ENCODE data around the gene ICA1L.
A peak's percentile ranks its signal among the peaks of the same experiment; 100 is the strongest.

ICA1L gene

DNA sequence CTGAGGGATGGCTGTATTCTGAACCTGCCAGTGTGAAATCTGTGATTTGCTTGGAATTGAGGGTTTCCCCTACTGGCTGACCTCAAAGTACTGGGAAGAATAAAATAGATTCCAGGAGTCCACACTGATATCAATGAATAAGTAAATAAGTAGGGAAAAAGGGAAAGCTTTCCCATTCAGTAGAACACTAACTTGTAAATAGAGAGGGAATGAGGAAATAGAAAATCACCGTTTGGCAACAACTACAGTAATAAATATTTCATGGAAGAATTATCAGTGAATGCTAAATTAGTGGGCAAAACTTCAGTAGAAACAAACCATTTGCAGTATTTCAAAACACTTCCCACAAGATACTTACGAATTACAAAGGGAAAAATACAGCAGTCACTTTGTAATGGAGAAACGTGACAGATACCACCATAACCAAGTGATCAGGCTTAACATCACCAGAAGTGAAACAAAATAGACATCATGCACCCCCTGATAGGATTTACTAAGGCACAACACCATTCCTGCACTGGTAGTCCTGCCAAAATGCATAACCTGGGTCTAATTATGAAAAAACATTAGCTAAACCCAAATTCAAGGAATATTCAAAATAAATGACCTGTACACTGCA is 88.5 kb downstream of the ICA1L start:
- DNase-seq (ENCODE audit: low read depth in 2 of 2) = no peak

DNA sequence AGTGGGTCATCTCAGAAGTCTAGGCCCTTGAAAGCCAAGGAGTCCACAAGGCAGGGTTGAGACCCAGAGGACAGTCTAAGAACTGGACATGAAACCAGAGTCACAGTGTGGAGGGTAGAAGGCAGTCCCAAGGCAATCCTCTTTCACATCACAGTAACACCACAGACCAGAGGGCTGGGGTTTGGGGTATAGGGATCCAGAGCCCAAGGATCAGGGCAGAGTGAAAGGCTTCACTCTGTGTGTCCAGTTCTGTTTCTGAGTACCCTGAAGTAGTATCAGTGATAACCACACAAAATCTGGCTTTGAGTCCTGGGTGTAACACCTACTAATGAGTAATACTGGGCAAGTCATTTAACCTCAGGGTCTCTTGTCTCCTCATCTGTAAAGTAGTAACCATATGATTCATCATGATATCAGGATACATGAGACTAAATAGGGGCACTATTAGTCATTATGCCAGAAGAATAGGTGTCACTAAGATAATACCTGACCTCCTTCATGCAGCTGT is 91.0 kb downstream of the ICA1L start:
- peak in 1 of 2 donors; percentile 1 for DNase-seq (ENCODE audit: low read depth in 2 of 2)

DNA sequence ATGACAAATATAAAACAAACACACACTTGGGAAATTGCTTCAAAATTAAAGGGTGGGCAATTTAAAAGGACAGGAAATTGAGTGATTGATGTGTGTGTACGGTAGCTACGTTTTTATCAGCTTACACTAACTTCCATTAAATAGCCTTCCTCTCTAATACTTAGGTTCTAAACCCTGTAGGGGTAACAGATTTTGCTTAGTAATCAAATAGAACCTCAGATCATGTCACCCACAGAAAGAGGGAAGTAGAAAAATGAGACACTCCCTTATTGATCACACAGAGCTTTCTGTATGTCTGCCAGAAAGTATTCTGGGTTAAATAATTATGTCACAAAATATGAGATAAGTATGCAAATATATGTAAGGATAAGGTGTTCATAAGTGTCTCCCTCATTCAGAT is 93.3 kb downstream of the ICA1L start:
- DNase-seq (ENCODE audit: low read depth in 2 of 2) = no peak

DNA sequence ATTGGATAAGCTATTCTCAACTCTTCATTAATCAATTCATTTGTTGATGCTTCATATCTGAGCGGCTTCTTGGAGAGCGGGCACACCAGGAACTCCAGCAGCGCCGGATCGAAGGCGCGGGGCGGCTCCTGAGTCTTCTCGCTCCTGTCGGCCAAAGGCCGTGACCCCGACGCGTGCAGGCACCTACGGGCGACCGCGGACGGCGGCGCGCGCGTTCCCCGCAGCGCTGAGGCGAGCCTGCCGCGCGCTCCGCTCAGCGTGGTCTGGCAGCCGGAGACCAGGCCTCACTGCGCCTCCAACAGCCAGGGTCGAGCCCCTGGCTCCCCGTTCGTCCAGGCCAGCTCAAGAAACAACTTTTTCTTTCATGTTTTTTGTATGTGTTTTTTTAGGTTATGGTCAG is 97.5 kb downstream of the ICA1L start:
- DNase-seq (ENCODE audit: low read depth in 2 of 2) = no peak

DNA sequence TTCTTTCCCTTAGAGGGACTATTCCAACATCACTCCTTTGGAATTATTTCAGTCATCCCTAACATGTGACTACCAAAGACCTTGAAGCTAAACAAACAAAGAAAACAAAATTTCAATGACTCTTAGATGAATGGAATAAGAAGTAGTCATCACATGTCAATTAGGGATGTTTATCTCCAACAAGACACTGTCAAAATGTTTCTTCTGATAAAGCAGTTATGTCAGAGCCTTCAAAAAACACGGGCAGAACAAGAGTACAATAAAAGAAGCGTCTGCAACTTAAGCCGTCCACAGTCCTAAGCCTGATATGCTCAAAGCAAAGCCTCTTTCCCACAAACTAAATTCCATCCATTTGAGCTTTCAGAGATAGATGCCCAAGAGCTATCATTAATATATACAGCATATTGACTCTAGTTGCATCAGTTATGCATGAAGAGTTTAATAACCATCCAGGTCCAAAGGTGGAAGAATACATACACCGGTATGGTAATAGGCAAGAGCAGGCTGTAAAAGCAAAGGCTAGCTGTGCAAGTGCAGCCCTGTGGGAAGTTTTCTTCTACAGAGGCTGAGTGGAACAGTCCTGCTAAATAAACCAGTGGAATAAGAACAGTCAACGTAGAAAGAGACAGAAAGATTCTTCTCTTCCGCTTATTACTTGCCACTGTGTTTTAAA is 98.1 kb downstream of the ICA1L start:
- no peak for DNase-seq (ENCODE audit: low read depth in 2 of 2)

DNA sequence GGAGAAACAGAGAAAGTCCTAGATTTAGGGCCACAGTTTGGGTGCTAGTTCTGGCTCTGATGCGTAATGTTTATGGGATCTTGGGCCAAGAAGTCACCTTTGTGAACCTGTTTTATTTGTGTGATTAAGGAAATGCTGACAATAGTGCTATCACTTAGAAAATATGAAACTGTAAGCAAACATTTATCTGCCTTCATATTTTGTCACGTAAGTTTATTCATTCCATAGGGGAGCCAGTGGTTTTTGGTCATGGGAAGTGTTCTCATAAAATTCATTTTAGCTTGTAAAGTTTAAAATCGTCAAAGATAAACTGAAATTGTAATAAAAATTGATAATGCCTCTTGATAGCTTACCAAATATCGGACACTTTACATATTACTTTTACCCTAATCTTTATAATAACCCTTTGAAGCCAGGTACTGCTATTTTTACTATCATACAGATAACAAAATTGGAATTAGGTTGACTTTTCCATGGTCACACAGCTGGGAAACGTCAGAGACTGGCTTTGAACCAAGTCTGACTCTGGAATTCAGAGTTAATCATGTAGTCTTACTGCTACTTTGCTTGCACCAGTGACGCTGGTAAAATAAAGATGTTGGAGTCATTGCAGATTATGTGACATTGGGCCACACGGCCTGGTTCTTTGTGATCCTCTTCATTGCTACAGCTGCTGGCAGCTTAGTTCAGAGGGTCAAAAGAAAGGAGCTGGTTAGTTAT is 99.7 kb downstream of the ICA1L start:
- DNase-seq (ENCODE audit: low read depth in 2 of 2) = no peak

DNA sequence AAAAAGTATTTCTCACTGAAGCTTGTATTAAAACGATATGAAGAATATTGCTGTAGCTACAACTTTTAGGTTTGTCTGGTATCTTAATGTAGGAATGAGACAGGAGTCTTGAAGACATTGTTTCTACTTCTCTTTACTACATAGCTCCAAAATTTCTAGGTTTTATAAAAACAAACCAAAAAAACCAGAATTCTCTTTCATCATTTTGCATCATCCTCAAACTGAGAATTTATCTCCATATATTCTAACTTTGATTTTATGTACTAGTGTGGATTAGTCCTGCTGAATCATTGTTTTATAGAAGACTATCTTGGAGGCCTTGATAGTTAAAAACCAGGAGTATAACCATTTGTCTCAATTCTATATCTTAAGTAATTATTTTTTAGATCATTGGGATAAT is 100.2 kb downstream of the ICA1L start:
- no peak for DNase-seq (ENCODE audit: low read depth in 2 of 2)

DNA sequence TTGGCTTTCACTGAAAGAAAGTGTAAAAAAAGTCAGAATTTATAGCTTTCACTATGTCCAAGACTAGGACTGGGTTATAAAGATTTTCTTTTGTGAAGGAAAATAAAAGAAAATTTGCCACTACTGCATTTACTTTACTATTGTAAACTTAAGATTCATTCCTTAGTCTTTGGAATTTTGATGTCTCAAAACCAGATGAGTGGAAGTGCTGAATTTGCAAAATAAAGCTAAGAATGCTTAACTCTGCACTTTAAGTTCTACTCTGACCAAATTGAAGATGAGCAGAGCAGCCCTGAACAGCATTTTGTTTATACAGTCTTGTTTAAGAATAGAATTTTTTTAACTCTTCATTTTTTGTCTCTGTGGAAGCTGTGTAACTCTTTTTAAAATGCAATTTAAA is 102.4 kb downstream of the ICA1L start:
- no peak for DNase-seq (ENCODE audit: low read depth in 2 of 2)

DNA sequence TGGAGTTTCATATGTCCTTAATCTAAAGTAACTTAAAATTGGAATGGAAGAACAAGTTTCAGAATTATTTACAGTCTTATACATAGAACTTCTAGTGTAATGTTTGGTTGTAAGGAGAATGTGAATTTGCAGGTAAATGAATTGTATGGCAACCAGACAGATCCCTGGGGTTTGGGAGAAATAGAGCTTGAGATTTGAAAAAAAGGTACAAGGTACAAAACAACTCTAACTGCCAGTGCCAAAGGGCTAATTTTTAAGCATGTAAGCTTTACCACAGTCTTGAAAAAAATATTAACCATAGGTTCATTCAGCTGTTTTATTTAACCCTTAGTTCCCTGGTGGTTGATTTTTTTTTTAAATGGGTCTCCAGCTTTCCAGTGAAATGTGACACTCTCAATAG is 103.3 kb downstream of the ICA1L start:
- DNase-seq (ENCODE audit: low read depth in 2 of 2) = no peak

DNA sequence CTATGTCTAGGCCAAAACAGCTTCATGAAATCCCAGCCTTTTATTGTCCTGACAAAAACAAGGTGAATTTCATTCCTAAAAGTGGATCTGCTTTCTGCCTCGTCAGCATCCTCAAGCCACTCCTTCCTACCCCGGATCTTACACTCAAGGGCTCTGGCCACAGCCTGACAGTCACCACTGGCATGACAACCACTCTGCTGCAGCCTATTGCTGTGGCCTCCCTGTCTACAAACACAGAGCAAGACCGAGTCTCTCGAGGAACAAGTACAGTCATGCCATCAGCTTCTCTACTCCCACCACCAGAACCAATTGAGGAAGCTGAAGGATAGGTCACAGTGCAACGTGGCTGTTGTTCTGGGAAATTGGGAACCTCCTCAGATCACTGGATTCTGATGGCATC is 106.1 kb downstream of the ICA1L start:
- no peak for DNase-seq (ENCODE audit: low read depth in 2 of 2)

DNA sequence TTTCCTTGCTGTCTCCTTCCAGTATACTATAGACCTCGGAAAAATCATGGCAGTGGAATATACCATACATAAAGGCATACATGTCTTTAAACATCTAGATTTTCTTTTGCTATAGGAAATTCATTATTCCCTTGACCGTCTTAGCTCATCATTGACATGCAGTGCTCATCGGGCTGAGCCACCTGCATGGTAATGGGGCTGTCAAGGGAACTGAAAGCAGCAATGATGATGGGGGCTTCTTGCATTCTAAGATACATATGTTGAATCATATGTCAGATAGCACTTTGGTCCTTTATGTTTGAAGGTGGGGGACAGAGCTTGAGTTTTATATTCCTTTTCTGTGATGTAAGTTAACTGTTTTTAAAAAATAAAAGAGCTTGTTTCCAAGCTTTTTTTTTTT is 106.6 kb downstream of the ICA1L start:
- DNase-seq (ENCODE audit: low read depth in 2 of 2) = no peak

DNA sequence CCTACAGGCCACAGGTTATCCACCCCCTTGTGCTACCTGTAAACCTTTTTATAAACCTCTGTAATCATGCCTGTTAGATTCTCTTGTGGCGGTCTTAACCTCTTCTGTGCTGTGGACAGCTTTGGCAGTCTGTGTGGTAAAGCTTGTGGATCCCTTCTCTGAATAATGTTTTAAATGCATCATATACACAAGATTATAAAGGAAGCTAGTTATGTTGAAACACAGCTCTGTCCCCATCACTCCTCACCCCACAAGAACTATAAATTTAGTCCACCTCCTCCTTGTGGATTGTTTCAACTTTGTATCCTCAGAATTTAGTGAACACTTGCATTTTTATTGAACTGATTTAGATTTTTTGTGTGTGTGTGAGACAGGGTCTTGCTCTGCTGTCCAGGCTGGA is 107.7 kb downstream of the ICA1L start:
- no peak for DNase-seq (ENCODE audit: low read depth in 2 of 2)

DNA sequence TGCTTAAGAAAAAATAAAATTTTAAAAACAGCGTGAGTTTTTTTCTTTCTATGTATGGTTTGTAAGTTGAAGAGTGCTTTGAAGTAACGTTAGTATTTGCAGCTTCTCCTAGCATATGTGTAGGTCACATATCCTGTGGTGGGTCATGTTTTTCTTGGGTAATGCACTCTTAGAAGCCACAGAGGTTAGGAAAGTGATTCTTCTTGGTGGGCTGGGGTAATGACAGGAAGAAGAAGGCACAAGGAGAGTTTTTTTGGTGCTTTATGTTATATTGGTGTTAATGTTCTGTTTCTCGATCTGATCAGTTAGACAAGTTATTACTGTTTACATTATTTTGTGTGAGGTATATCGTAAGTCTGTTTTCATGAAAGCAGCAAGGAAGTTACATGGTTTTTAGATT is 109.0 kb downstream of the ICA1L start:
- DNase-seq (ENCODE audit: low read depth in 2 of 2) = no peak

DNA sequence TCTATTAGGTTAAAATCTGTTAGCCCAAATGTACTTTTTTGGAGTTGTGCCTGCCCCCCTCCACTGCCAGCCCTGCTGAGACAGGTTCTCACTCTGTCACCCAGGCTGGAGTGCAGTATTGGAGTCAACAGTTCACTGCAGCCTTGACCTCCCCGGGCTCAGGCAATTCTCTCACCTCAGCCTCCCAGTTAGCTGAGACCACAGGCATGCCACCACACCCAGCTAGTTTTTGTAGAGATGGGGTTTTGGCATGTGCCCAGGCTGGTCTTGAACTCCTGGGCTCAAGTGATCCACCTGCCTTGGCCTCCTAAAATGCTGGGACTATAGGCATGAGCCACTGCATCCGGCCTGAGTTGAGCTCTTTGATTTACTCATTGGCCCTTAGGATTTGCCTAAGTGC is 110.7 kb downstream of the ICA1L start:
- DNase-seq (ENCODE audit: low read depth in 2 of 2) = no peak

DNA sequence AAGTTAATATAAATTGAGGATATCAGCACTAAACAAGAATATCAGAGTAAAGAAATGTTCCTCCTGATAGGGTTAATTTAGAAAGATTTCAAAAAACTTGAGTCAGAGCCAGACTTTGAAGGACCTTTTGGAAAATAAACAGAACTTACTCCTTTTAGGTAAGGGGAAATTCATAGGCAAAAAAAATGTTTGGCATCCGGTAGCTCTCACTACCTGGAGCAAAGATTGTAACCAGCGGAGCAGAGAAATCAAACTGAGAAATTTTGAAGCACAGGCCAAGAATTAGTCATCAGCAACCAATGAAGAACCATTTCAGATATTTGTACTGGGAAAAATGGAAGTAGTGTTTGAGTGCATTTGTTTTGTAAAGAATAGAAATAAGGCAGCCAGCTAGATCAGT is 113.0 kb downstream of the ICA1L start:
- DNase-seq (ENCODE audit: low read depth in 2 of 2) = no peak

DNA sequence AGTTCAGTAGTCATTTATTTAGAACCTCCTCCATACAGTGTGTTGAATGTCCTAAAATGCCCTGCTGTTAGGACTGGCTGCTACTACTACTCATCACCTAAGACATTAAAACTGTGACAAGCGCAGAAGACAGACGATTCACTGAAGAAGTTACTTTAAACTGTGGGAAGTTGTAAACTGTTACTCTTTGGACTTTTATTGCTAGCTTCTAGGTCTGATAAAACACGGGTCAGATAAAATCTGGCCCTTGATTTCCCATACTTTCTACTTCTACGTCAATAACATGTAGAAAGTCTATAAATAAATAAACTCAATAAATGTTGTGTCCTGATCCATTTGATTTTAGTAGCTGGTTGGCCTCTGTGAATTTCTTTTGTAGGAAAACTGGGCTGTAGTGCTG is 113.4 kb downstream of the ICA1L start:
- DNase-seq (ENCODE audit: low read depth in 2 of 2) = no peak

DNA sequence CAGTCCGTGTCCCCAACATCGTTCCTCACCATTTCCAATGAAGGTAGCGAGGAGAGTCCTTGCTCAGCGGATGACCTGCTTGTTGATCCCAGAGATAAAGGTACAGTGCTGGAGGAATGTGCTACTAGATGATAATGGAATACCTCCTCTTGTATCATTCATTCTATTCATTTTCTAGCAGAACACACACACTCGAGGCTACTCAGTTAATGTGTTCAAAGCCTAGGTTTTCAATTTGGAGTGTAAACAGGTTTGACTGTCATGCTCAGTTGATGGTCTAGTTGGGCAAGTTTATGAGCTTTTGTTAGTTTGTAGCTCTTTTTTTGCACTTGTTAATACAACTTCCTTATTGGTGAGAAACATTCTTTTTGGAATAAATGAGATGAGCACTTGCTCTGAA is 114.2 kb downstream of the ICA1L start:
- DNase-seq (ENCODE audit: low read depth in 2 of 2) = no peak

DNA sequence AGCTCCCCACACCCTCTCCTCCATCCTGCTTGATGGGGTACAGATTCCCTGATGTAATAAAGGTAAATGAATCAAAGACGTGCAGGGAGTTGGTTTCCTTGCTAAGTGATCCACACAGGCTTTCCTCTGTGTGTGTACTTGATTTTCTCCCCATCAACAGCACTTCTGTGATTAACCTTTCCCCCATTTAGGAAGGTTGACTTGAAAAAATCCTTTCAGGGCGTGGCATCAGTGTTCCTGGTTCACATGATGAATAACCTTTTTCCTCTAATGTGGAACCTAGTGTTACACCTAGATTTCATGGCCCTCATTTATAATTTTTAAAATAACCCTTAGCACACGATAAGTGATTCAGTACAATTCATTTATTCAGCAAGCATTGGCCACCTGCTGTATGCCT is 115.0 kb downstream of the ICA1L start:
- DNase-seq (ENCODE audit: low read depth in 2 of 2) = no peak

DNA sequence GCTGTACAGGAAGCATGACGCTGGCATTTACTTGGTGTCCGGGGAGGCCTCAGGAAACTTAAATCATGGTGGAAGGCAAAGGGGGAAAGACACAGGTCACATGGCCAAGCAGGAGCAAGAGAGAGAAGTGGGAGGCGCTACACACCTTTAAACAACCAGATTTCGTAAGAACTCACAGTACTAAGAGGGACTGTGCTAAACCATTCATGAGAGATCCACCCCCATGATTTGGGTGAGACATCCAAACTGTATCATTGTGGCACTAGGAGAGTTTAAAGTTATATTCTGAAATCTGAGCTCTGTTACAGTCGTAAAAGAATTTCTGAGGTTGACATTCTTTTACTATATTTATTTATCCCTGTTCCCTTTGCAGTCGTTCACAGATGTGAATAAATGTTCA is 116.6 kb downstream of the ICA1L start:
- DNase-seq (ENCODE audit: low read depth in 2 of 2) = no peak

DNA sequence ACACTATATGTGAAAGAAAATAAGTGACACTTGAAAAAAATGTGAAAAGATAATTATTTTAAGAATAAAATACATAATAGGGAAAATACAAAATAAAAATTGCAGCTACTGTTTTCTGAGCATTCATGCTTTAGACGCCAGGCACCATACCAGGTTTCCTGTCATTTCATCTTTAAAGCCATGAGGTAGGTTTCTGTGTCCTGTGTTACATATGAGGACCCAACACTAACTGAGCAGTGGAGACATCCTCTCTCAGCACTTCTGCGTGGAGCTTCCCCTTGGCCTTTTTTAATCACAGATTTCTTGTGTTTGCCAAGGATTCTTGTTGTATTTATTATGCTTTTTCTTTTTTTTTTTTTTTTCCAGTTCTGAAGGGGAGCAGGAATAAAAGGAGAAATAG is 119.5 kb downstream of the ICA1L start:
- DNase-seq (ENCODE audit: low read depth in 2 of 2) = no peak

DNA sequence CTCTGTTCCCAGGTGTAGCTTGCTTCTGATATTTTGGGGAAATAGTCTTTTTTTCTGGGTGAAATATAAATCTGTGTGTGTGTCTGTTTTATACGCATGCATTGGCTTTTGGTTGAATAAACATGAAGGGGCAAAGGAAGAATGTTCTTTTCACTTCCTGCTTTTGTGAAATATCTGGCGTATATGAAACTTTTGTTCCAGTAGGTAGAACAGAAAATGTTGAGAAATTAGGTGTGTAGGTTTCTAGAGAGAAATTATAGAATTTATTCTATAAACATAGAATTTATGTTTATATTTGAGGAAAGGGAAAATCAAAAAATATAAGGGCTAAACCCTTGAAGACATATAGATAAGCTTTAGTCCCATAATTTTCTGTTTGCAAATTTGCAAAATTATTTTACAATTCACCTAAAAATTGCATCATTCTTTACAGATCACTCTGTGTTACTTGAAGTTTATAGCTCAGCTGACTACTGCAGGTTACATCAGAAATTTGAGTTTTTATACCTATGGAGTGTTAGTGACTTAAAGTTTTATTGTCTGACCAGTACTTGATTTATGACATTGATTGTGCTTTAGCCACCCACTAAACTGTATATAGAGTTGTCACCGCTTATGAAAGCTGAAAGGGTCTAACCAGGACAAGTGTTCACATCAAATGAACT is 120.7 kb downstream of the ICA1L start:
- DNase-seq (ENCODE audit: low read depth in 2 of 2) = no peak

DNA sequence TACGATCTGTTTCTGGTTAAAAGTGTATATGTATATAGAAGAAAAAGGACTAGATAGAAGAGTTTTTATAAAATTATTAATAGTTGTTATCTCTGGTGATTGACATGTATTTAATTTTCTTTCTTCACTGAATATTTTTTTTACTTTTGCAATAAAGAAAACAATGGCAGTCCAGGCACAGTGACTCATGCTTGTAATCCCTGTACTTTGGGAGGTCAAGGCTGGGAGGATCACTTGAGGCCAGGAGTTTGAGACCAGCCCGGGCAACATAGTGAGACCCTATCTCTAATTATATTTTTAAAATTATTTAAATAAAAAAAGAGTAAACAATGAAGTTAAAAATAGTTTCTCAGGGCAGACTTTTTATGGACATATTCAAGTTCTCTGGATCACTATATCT is 122.1 kb downstream of the ICA1L start:
- no peak for DNase-seq (ENCODE audit: low read depth in 2 of 2)

DNA sequence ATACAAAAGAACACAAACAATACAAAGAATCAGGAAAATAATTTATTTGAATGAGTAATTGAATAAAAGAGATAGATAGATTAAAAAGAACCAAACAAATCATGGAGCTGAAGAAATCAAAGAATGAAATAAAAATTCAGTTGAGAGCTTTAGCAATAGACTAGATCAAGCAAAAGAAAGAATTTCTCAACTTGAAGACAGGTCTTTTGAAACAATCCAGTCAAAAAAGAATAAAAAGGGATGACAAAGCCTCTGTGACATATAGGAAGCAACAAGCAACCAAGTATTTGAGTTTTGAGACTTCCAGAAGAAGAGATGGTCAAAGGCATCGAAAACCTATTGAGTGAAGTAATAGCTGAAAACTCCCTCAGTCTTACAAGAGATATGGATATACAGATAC is 128.0 kb downstream of the ICA1L start:
- no peak for DNase-seq (ENCODE audit: low read depth in 2 of 2)

Measured in stimulated activated CD4-positive, alpha-beta T cell treated with anti-CD3 and anti-CD28 coated beads, Interleukin-15, amount 100 ng/mL, for 48 hours (primary cell).